PC-9 (cell line): Measurements from ENCODE around the gene GARNL3. TPM values are rescaled to one million over a fixed set of nuclear protein-coding genes. Genes with fewer than 3 reads are reported as not detected.

Experiments used
- BruUV-seq: library from RNA; stranded (reverse); fragments of 400-500 nt; replicated peaks from 2 replicates; lab custom pipeline; 2021; lab: Mats Ljungman, UMichigan
- CTCF ChIA-PET: fragments of 300-600 bp; sonication (Branson Sonifier 250); formaldehyde crosslinking; loops from one replicate; lab custom pipeline; 2022; ENCODE audit warnings: antibody characterized with exemption; lab: Charles Lee
- POLR2A ChIA-PET: fragments of 300-600 bp; sonication (Branson Sonifier 250); formaldehyde crosslinking; loops from one replicate; lab custom pipeline; 2022; ENCODE audit warnings: antibody characterized with exemption; ENCODE audit not compliant: unreplicated experiment; lab: Charles Lee
- DNase-seq, 2 experiments: peaks; one replicate each; pipeline versions ENCODE4 v3.0.0 to v3.0.0-alpha.2; 2015 to 2022; ENCODE audit warnings: mixed read lengths in 1 of 2
- H2AFZ ChIP-seq: fragments of 200-600 bp; sonication (generic); 2 replicates; pipeline ENCODE4 v1.8.1; 2017; ENCODE audit warnings: antibody characterized with exemption
- H3F3A ChIP-seq: fragments of 200-600 bp; sonication (generic); 2 replicates; pipeline ENCODE4 v1.8.1; 2017; ENCODE audit warnings: antibody characterized with exemption, mild to moderate bottlenecking, low read depth; ENCODE audit not compliant: insufficient read depth
- H3K27ac ChIP-seq: fragments of 200-600 bp; sonication (generic); 2 replicates; pipeline ENCODE4 v1.6.1; 2016; ENCODE audit warnings: mixed run types
- H3K27me3 ChIP-seq: fragments of 200-600 bp; sonication (generic); 2 replicates; pipeline ENCODE4 v1.6.1; 2016; ENCODE audit warnings: low read depth, mixed run types; ENCODE audit not compliant: insufficient read depth
- H3K36me3 ChIP-seq: fragments of 200-600 bp; sonication (generic); 2 replicates; pipeline ENCODE4 v1.6.1; 2016; ENCODE audit warnings: low read depth, mixed run types
- H3K4me1 ChIP-seq: fragments of 200-600 bp; sonication (generic); replicated peaks from 2 replicates; pipeline ENCODE4 v1.6.1; 2016; ENCODE audit warnings: mixed run types; ENCODE audit not compliant: insufficient read depth
- H3K4me2 ChIP-seq: fragments of 200-600 bp; sonication (generic); 2 replicates; pipeline ENCODE4 v1.6.1; 2017; ENCODE audit warnings: mixed run types
- H3K4me3 ChIP-seq: fragments of 200-600 bp; sonication (generic); 2 replicates; pipeline ENCODE4 v1.6.1; 2016; ENCODE audit warnings: mixed run types
- H3K79me2 ChIP-seq: fragments of 200-600 bp; sonication (generic); 2 replicates; pipeline ENCODE4 v1.6.1; 2017; ENCODE audit warnings: low read depth, mixed run types
- H3K9me2 ChIP-seq: fragments of 200-600 bp; sonication (generic); 2 replicates; pipeline ENCODE4 v1.8.1; 2017; ENCODE audit warnings: mild to moderate bottlenecking; ENCODE audit not compliant: insufficient read depth
- H3K9me3 ChIP-seq: fragments of 200-600 bp; sonication (generic); 2 replicates; pipeline ENCODE4 v1.8.1; 2016; ENCODE audit warnings: low read depth; ENCODE audit not compliant: insufficient read depth
- H4K20me1 ChIP-seq: fragments of 200-600 bp; sonication (generic); 2 replicates; pipeline ENCODE4 v1.8.1; 2017; ENCODE audit not compliant: insufficient read depth
- EZH2 ChIP-seq: fragments of 200-600 bp; sonication (generic); IDR thresholded peaks from 2 replicates; pipeline ENCODE4 v1.8.0; 2017; ENCODE audit warnings: antibody characterized with exemption, low read depth
- intact Hi-C: fragments of 100-400 bp; cut with micrococcal nuclease; formaldehyde crosslinking; loops from one replicate; pipeline ENCODE4 v1.10.0; 2022; ENCODE audit not compliant: unreplicated experiment
- total RNA-seq: library from RNA; stranded (reverse); gene quantifications from 2 replicates; pipeline ENCODE4 v1.2.3, GENCODE V29; 2021
- TF ChIP-seq, protein P1 (sequence below): fragments of 200-600 bp; sonication (generic); conservative IDR thresholded peaks from 2 replicates; pipeline ENCODE4 v1.6.1; 2017; ENCODE audit warnings: mixed run types, antibody characterized with exemption, mild to moderate bottlenecking, moderate library complexity

The GARNL3 gene
- total RNA-seq, 1 experiment from 2014 or later: 10.8 TPM

DNA sequence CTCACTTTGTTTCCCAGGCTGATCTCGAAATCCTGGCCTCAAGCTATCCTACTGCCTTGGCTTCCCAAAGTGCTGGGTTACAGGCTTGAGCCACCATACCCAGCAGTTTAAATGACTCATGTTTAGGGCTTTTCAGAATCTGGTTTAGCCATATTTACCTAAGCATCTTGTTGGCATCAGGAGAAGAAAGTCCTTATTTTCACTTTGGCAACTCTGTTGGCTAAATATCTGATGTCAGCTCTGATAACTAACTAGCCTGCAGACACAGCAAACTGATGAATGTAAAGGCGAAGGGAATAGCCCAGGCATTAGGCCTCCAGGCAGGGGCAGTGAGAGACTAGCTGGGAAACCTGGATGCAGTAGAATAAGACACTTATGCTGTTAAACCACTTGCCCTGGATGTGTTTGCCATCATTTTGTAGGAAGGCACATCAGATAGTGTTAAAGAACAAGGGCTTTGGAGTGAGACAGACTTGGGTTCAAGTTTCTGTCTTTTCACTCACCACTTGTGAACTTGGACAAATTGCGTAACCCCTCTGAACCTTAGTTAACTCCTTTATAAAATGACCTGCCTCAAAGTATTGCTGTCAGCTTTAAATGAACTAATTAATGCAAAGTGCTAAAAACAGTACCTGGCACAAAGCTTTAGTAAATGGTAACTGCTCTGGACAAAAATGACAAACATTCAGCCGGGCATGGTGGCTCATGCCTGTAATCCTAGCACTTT is 34.7 kb upstream of the GARNL3 start:
- intact Hi-C loops: loop anchor here (10.0 kb wide), 1 partner anchor 495 kb away; no protein-coding TSS in a partner anchor
- no peaks in the 10 kb centered on the region for H3K9me3 ChIP-seq
- H3K4me2 ChIP-seq: no peak overlapping the region
- H3K4me1 ChIP-seq: no peaks in the 10 kb centered on the region
- H4K20me1 ChIP-seq: no peaks in the 10 kb centered on the region; the same call in 1 of the 2 replicates
- H3F3A ChIP-seq: no peaks in the 10 kb centered on the region
- H3K27me3 ChIP-seq: no peaks in the 10 kb centered on the region
- H3K4me3 ChIP-seq: no peak overlapping the region
- no peak overlapping the region for H2AFZ ChIP-seq
- TF ChIP-seq EZH2: no peak
- TF ChIP-seq, protein P1, sequence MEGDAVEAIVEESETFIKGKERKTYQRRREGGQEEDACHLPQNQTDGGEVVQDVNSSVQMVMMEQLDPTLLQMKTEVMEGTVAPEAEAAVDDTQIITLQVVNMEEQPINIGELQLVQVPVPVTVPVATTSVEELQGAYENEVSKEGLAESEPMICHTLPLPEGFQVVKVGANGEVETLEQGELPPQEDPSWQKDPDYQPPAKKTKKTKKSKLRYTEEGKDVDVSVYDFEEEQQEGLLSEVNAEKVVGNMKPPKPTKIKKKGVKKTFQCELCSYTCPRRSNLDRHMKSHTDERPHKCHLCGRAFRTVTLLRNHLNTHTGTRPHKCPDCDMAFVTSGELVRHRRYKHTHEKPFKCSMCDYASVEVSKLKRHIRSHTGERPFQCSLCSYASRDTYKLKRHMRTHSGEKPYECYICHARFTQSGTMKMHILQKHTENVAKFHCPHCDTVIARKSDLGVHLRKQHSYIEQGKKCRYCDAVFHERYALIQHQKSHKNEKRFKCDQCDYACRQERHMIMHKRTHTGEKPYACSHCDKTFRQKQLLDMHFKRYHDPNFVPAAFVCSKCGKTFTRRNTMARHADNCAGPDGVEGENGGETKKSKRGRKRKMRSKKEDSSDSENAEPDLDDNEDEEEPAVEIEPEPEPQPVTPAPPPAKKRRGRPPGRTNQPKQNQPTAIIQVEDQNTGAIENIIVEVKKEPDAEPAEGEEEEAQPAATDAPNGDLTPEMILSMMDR: no peak
- H3K79me2 ChIP-seq: no peaks in the 10 kb centered on the region
- H3K36me3 ChIP-seq: no peaks in the 10 kb centered on the region
- DNase-seq: no peak
- no peaks in the 10 kb centered on the region for H3K9me2 ChIP-seq
- H3K27ac ChIP-seq: no peak overlapping the region
- CTCF ChIA-PET: no interaction called here
- POLR2A ChIA-PET: no interaction called here
- no TSS peak for BruUV-seq

DNA sequence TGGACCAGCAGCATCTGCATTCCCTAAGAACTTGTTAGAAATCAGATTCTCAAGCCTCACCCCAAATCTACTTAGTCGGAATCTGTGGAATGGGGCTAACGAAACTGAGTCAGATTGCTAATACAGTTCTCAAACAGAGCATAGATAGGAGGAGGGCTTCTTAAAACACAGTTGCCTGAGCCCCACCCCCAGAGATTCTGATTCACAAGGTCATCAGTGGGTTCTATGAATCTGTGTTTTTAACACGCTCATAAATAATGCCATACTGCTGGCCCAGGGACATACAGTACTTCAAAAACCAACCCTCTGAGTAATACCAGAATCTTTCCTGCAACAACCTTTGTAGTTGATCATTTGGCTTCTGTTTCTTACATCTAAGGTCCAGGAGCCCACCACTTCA is 32.9 kb upstream of the GARNL3 start:
- CTCF ChIA-PET: no interaction called here

DNA sequence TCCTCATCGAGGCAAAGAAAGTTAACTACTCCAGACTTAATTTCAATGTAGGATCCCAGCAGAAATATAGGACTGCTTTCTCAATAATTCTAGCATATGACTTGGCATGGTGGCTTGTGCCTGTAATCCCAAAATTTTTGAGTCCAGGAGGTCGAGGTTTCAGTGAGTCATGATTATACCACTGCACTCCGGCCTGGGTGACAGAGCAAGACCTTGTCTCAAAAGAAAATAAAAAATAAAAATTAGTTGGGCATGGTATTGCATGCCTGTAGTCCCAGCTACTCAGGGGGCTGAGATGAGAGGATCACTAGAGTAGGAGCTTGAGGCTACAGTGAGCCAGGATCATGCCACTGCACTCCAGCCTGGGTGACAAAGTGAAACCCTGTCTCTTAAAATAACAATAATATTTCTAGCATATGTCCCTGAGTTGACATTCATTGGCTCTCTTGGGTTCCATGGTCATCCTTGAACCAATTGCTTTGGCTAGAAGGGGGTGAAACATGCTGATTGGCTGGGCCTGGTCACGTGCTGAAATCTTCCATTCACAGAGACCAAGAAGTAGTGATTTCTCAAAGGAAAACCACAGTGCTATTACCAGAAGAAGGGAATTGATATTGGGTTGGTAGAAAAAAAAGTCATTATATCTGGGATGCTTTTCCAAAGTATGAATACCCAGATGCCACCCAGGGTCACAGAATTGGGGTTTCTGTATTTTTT is 31.6 kb upstream of the GARNL3 start:
- TF ChIP-seq, protein P1: no peak
- TF ChIP-seq EZH2: no peak
- BruUV-seq: no TSS peak
- no peak overlapping the region for H2AFZ ChIP-seq
- CTCF ChIA-PET: no interaction called here
- H3K9me2 ChIP-seq: no peaks in the 10 kb centered on the region
- H3K27ac ChIP-seq: no peak overlapping the region
- intact Hi-C loops: no loop called here
- DNase-seq: no peak
- POLR2A ChIA-PET: no interaction called here
- no peaks in the 10 kb centered on the region for H3K4me1 ChIP-seq
- no peaks in the 10 kb centered on the region for H3K79me2 ChIP-seq
- H3K4me3 ChIP-seq: no peak overlapping the region
- no peaks in the 10 kb centered on the region for H3F3A ChIP-seq
- H3K9me3 ChIP-seq: no peaks in the 10 kb centered on the region; the same call in 1 of the 2 replicates
- H3K27me3 ChIP-seq: no peaks in the 10 kb centered on the region
- H4K20me1 ChIP-seq: no peaks in the 10 kb centered on the region
- no peaks in the 10 kb centered on the region for H3K36me3 ChIP-seq
- no peak overlapping the region for H3K4me2 ChIP-seq

More for the DNA sequence above, 32.9 kb upstream of the GARNL3 start:
- Histone ChIP-seq H3K4me3 (no peak overlapping the region), H3K4me2 (no peak overlapping the region), H2AFZ (no peak overlapping the region), H3K27ac (no peak overlapping the region), H3K9me3 (no peaks in the 10 kb centered on the region; the same call in 1 of the 2 replicates), H3K27me3 (no peaks in the 10 kb centered on the region), H3K4me1 (no peaks in the 10 kb centered on the region), H3K36me3 (no peaks in the 10 kb centered on the region), H3F3A (no peaks in the 10 kb centered on the region), H3K79me2 (no peaks in the 10 kb centered on the region), H3K9me2 (no peaks in the 10 kb centered on the region), H4K20me1 (no peaks in the 10 kb centered on the region)
- TF ChIP-seq, protein P1: no peak
- TF ChIP-seq EZH2: no peak
- no TSS peak for BruUV-seq
- POLR2A ChIA-PET: no interaction called here
- intact Hi-C loops: no loop called here
- DNase-seq: no peak
